Bone marrow (tissue), 2 donors: ENCODE measurements around the gene ELP5.

ENCODE experiments used
- DNase-seq, 2 donors: peaks; one replicate each; lab custom pipeline; 2025; lab: John Stamatoyannopoulos, UW

ELP5 gene

GRCh38 chr17:7252176-7253043, at the start of gene ELP5:
ELP5 (plus strand) TSS chr17:7252215; CDS start chr17:7252551, 336 bp downstream.
- DNase-seq, result peak; percentile 89 to 98

GRCh38 chr17:7203391-7203790, 48.6 kb upstream of the ELP5 start:
- DNase-seq, result no peak

GRCh38 chr17:7204336-7204735, 47.7 kb upstream of the ELP5 start:
- DNase-seq, result no peak

GRCh38 chr17:7204828-7205461, 47.1 kb upstream of the ELP5 start:
- peak in 1 of 2 donors; percentile 95 for DNase-seq

GRCh38 chr17:7205561-7205960, 46.5 kb upstream of the ELP5 start:
- no peak for DNase-seq

GRCh38 chr17:7207120-7208001, 44.7 kb upstream of the ELP5 start:
- DNase-seq, result no peak

- DNase-seq, result no peak
Observed at GRCh38 chr17:7208027-7208571, 43.9 kb upstream of the ELP5 start.

- no peak for DNase-seq
Observed at GRCh38 chr17:7208754-7209460, 43.1 kb upstream of the ELP5 start.

GRCh38 chr17:7211491-7212273, 40.3 kb upstream of the ELP5 start:
- no peak for DNase-seq

GRCh38 chr17:7213895-7214299, 38.1 kb upstream of the ELP5 start:
- peak in 1 of 2 donors; percentile 20 for DNase-seq

- peak; percentile 82 to 89 for DNase-seq
Observed at GRCh38 chr17:7214300-7215135, 37.5 kb upstream of the ELP5 start.

GRCh38 chr17:7215136-7215638, 36.8 kb upstream of the ELP5 start:
- DNase-seq, result no peak

GRCh38 chr17:7215652-7216180, 36.3 kb upstream of the ELP5 start:
- DNase-seq, result peak in 1 of 2 donors; percentile 31

- no peak for DNase-seq
Observed at GRCh38 chr17:7216242-7217112, 35.5 kb upstream of the ELP5 start.

GRCh38 chr17:7217113-7217987, 34.7 kb upstream of the ELP5 start:
- peak; percentile 17 to 58 for DNase-seq

GRCh38 chr17:7218166-7218565, 33.8 kb upstream of the ELP5 start:
- no peak for DNase-seq

GRCh38 chr17:7218758-7219157, 33.3 kb upstream of the ELP5 start:
- no peak for DNase-seq
